NCI-H187 (cell line): ENCODE results near the gene FABP7.
A peak's percentile ranks its signal among the peaks of the same experiment; 100 is the strongest.

Experiments
- DNase-seq, 2 experiments: peaks; one replicate each; lab custom pipeline; 2025; lab: John Stamatoyannopoulos, UW

FABP7 gene

DNA sequence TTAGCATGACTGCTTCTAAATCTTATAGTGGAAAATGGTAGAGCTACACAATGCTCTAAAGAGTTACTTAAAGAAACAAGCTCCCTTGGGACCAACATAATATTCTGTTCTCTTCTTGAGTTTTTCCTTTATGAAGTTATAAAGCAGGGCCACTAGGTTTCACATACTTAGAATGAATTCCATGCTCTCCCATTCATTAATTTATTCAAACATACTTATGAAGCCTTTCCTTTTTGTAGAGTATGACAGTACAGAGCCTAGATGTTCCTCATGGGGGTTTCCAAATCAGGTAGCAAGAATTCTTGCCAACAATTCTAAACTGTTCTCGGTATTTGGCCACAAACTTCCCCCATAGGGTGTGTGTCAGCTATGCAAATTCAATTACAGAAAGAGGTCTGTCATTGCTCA is 20.6 kb upstream of the FABP7 start:
- DNase-seq, result no peak

DNA sequence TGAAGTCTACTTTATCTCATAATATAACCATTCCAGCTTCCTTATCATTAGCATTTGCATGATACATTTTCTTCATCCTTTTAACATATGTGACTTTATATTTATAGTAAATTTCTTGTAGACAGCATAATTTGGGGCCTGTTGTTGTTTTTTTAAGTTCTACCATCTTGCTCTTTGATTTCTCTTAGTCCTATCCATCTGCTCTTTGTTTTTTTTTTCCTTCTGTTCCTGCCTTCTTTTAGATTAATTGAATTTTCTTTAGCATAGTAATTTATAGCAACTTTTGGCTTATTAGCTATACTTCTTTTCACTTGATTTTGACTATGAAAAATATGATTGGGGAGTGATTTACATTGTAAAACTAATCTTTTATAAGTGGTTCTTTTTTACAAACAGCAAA is 19.2 kb upstream of the FABP7 start:
- DNase-seq, result no peak

DNA sequence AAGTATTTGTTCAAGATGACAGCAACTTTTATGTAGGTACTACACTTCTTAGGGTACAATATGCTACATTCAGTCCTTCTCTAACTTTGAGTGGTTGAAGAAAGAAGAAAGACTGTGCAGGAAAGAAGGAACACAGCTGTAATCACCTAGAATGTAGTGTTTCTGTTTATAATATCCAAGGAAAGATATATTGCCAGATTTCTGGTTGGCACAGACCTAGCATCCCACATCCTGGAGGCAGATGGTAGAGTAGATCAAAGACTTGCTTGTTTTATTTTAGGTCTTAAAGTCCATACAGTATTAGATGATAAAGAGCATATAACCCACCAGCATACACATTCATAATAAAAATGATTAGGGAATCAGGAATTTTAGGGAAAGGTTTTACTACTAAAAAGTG is 13.3 kb upstream of the FABP7 start:
- DNase-seq, result no peak

DNA sequence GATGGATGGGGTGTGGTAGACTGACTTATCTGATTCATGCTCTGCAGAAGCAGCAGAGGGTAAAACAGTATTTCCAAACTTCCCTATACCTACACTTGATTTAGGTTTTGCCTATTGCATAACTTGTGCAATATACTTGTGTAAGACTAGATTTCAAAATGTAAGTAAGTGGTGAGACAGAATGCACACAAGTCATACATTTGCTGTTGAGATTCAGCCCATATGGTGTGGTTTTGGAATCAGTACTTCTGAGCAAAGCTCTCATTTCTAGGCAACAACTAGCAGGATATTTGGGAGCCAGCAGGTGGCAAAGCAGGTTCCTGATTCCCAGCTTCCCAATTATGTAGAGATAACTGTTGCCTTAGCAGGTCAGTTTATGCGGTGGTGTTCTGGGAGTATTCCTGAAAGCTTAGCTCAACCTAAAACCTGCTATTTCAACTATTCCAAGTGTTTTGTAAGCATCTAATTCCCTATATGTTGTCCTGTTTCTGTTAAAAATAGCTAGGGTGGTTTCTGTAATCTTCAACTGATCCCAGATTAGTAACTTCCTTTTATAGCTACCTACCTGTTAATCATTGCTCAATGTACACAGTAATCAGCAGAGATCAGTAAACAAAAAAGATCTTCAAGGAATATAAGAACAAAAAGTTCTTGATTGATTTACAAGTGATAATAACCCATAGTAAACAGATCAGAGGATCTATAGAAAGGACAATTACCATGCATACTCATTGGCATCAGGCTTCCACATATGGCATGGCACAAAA is 8.5 kb upstream of the FABP7 start:
- DNase-seq, result no peak

DNA sequence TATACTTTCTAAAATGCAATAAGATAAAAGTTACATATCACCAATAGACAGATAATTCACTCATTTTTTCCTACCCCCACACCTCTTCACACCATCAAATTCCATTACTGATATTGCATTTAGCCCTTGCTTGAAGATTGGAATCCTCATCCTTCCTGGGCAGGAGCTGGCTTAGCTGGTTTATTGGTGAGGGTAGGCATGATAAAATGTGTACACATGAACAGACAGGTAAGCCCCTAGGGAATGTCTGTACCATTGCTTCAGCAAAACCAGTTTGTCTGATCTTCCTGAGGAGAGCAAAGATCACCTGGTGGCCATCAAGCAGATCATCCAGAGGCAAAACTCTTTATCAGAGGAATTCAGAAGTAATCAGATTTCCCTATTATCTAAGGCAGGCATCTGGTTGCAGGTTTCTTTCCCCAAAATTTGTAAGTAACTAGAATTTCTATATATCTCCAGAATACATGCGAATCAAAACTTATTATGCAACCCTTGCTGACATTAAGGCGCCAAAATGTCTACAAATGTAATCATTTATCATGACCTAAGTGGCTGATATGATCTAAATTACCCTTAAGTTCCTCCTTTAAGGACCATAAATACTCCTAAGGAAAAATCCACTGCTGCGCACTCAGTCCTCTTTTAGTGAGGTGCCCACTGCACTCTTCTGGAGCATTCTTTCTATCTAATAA is 6.6 kb upstream of the FABP7 start:
- DNase-seq, result peak in 1 of 2 experiments; percentile 78

DNA sequence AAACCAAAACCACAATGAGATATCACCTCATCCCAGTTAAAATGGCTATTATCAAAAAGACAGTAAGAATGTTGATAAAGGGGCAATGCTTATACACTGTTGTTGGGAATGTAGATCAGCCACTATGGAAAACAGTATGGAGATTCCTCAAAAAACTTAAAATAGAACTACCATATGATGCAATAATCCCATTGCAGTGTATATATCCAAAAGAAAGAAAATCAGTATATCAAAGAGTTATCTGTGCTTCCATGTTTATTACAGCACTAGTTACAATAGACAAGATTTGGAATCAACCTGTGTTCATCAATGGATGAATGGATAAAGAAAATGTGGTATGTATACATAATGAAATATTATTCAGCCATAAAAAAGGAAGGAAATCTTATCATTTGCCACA is 3.5 kb upstream of the FABP7 start:
- DNase-seq, result no peak

DNA sequence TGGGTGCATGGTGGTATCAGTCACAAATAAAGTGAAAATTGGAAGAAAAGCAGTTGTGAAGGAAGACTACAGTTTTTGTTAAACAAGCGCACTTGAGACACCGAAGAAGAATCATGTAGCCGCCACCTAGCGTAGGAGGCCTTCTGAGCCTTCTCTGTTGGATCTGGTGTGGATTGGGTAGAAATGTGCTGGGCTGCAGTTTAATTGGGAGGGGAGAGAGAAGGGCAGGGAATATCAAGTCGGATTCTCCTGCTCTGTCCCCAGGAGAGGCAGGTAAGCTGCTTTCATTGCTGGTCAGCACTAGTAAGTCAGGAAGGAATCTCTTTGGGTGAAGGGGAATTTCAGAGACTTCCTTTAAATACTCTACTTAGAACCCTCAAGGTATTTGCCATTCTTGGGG is 1.2 kb upstream of the FABP7 start:
- DNase-seq, result peak; percentile 55 to 60

DNA sequence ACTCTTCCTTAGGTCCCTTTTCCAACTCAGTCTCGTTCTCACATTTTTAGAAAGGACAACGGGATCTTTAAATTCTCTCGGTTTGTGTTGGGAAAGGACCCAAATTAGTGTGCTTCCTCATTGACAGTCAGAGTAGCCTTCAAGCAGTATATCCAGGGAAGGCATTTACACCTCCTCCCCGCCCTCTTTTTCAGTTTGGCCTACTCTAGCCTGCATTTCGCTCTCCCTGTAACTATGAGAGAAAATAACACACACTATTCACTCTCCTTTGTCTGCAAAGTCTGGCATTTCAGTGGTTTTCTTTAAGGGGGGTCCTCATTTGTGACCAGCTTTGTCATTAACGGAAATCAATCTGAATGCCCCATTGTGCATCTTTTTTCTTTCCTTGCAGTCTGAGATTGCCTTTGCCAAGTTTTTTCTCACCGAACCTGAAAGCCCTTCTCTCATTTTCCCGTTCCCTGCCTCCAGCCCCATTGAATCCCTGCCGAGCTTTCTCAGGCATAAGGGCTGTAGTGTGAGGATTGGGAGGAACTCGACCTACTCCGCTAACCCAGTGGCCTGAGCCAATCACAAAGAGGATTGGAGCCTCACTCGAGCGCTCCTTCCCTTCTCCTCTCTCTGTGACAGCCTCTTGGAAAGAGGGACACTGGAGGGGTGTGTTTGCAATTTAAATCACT is 393 bp upstream of the FABP7 start:
- peak; percentile 76 to 82 for DNase-seq

DNA sequence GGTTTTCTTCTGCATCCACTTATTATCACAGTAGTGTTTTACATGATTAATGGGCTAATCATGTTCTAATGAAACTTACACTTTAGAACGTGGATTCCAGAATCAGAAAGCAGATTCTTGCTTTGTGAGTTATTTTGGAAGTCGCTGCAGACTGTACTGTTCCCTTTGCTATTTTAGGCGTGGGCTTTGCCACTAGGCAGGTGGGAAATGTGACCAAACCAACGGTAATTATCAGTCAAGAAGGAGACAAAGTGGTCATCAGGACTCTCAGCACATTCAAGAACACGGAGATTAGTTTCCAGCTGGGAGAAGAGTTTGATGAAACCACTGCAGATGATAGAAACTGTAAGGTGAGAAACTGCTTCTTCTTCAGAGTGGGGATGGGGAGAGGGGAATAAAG is 598 bp downstream of the FABP7 start:
- DNase-seq, result peak in 1 of 2 experiments; percentile 37

DNA sequence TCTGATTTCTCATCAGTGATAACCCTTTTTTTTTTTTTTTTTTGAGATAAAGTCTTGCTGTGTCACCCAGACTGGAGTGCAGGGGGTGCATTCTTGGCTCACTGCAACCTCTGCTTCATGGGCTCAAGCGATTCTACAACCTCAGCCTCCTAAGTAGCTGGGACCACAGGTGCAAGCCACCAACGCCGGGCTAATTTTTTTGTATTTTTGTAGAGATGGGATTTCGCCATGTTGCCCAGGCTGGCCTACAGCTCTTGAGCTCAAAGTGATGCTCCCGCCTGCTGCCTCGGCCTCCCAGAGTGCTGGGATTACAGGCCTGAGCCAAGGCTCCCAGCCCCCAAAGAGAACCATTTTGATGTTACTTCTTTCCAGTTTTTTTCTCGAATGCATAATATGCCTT is 2.2 kb downstream of the FABP7 start:
- DNase-seq, result no peak

DNA sequence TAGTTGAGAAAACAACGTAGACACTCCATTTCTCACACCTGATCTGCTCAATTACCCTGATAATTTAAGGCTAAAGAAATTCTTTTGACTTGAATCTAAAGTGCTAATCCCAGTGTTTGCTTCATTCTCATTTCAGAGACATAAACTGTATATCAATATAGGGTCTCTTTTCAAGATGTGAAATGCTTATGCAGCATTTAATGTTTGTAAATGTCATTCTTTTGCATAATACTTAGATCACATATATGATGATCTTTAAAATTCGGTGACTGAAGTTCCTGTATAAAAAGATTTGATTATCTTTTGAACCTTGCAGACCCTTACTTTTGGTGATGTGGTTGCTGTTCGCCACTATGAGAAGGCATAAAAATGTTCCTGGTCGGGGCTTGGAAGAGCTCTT is 3.9 kb downstream of the FABP7 start:
- DNase-seq, result no peak

DNA sequence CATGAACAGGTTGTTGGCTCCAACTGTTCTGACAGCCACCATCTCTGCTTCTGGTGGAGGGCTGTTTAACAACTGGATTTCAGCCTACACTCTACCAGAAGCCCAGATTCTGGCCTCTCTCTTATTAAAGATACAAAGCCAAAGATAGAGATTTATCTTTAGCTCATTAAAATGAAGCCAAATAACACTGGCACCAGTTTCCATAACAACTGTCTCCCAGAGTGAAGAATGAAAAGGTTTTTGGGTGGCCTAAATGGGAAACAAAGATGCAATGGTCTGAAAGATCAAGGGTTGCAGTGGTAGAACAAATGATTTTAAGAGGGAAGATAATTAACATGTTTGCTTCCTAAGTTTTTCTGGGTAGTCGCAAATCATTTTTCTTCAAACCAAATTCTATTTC is 6.4 kb downstream of the FABP7 start:
- DNase-seq, result no peak

DNA sequence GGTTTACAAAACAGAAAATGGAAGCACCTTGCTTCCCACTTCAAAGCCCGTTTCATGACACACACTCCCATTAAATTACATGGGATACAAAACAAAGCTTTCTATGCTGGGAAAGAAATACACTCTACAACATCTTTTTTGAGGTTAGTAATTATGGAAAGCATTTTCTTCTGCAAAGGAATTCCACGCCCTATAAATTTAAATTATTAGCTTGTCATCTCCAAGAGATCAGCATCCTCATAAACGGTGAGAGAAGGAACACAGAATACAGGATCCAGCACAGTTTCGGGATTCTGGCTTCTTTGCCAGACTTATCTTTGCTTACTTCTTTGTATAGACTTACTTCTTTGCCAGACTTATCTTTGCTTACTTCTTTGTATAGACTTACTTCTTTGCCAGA is 8.2 kb downstream of the FABP7 start:
- no peak for DNase-seq

DNA sequence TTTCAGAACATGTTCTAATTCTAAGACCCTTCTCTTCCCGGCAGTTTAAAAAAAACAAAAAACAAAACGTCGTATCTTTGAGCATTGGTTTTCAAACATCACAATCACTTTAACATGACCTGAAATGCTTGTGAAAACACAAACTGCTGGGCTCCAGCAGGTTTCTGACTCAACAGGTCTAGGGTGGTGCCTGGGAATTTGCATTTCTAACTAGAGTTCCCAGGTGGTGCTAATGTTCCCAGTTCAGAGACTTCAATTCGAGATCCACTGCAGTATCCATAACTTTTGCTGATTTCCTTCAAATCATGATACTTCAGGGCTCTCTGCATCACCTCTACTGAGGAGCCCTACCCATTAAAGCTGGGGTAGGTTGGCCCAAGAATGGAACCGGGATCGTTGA is 8.7 kb downstream of the FABP7 start:
- no peak for DNase-seq

DNA sequence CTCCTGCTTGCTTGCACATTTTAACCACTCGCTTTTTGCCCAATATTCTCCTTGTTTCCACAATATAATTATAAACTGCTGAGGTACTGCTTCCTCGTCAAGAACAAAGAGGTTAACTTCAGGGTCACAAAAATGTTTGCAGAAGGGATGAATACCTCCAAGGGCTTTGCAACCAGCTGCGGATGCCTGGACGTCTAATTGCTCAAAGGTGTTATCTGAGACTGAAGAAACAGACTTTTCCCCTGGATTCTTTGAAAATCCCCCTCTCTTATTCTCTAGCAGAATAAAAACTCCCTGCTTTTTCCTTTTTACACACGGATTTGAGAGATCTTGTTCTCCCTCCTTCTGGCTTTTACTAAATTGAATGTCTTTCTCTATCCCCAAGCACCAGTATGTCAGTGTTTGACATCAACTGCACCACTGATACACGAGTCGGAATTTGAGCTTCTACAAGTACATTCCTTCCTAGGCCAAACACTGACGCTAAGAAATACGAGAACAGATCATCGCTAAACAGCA is 9.2 kb downstream of the FABP7 start:
- no peak for DNase-seq

DNA sequence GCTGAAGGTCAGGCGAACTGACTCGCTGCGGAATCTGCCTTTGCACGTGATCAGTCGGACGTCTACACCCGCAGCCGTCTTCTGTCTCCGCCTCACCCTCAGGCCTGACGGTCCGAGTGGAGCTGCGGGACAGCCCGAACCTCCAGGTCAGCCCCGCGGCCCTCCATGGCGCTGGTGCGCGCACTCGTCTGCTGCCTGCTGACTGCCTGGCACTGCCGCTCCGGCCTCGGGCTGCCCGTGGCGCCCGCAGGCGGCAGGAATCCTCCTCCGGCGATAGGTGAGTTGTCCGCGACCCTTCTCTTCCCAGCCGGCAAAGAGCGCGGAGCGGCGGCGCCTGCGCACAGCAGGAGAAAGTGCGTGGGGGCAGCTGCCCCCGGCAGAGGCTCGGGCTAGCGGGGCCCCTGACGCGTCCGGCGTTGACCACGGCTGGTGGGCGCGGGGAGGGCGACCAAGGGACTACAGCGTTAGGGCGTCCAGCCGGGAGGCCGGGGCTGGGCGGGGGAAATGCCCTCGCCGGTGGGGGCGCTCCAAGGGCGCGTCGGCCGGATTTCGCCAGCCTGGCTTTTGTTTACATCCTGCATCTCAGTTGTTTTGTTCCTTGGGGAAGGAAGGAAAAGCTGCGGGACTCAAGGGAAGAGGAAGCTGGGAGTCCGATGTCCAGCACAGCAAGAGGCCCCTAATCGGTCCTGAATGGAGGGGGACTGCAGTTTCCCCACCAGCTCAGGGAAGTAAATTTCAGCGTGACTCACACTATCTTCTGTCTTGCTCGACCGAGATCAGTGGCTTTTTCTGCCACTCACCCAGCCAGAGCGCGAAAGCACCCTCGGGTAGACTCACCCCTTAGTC is 9.9 kb downstream of the FABP7 start, which contains the start of gene SMPDL3A:
Gene SMPDL3A (plus strand): TSS at position 77 of the 846 bp plus-strand sequence. CDS start 89 bp downstream, at position 166.
- peak; percentile 37 to 82 for DNase-seq

DNA sequence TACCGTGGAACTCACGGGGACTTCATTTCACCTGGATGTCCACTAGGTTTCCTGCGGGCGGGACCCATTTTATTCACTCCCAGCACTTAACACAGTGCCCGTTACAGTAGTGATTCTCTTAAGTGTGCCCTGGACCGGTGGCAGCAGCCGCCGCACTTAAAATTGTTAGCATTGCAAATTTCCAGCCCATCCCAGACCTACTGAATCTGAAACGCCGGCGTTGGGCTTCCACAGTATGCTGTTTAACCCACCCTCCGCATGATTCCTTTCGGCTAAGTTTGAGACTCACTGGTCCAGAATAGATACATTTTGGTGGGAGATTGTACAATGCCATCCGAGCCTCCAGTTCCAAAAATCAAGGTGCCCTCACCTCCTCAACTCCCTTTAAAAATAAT is 10.5 kb downstream of the FABP7 start:
- peak in 1 of 2 experiments; percentile 55 for DNase-seq

DNA sequence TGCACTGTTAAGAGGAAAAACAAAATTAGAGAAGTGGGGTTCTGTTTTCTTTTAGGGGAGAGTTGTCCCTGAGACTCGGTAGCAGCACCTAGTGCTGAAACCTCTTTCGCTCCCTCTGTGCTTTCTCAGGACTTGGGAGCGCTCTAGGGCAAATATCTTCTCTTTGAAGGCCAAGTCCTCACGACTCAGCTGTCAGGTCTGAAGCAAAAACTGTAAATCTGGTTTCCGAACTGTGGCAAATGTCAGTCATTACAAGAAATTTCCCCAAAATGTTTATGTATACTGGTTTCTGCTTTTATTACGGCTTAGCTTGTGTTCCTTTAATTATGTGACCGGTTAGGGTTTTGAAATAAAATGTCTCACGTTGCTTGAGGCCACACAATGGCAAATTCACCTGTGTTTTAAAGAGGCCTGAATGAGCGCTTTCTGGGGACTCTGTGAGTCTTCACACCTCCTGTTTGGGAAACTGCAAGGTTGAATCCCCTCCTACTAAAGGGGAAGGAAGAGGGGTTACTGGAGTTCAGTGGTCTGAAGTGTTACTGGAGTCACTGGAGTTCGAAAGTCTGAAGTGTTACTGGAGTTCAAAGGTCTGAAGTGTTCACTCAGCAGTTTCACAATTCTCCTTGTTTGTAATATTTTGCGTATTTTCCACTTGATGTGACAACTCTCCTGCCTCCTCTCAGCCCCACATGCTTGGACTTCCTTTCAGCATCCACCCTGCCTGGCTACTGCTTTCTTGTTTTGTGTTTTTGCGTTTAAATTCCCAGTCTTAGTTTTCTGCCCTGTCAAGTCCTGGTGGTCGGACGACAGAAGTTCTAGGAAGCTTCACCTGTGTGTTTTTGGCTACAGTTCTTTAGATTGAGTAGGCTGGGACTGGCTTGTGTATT is 11.2 kb downstream of the FABP7 start:
- peak in 1 of 2 experiments; percentile 51 for DNase-seq

DNA sequence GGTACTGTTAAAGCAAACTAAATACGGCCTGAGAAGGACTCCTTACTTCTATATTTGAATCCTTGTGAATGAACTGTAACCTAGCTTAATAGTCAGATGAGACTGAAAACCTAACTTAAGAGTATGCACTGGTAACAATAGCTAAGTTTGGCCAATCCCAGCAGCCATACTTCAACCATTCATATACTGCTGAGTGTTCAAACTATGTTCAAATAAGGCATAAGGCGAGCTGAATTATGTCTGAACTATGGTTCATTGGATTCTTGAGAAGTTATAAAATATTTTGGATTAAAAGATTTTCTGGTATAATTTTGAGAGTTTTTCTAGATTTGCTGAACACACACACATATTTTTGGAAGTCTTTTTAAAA is 11.8 kb downstream of the FABP7 start:
- DNase-seq, result no peak

DNA sequence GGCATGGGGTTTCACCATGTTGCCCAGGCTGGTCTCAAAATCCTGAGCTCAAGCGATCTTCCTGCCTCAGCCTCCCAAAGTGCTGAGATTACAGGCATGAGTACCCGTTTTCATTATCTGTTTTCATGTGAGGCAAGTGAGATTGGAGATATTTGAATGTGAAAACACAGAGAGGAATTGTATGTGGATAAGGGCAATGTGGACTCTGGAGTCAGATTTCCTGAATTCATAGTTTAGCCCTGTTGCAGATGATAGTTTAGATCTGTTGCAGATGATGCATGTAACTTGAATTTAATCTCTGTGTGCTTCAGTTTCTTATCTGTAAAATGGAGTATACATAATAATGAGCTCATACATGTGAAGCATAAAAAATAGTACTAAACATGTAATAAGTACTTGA is 13.2 kb downstream of the FABP7 start:
- DNase-seq, result no peak

DNA sequence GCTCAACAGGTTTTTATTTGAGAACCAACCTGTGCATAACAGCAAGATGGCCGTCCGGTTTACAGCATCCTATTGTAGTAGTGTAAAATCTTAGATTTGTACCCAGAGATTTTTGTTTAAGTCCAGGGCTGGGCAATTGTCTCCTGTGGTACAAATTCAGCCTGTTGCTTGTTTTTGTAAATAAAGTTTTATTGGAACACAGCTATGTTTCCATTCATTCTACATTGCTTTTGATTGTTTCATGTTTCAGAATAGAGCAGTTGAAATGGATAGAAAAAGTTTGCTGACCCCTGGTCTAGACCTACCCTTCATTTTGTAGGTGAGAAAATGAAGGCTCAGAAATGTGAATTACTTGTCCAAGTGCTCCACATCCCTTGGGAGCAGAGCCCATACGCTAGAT is 18.0 kb downstream of the FABP7 start:
- DNase-seq, result no peak
